Inferior parietal cortex (tissue), 1 donor: Measurements from ENCODE around the gene HDAC9.

Experiments used
- DNase-seq: peaks from one replicate; pipeline ENCODE4 v3.0.0-alpha.2; 2016; ENCODE audit errors: extremely low spot score

Gene HDAC9

DNA sequence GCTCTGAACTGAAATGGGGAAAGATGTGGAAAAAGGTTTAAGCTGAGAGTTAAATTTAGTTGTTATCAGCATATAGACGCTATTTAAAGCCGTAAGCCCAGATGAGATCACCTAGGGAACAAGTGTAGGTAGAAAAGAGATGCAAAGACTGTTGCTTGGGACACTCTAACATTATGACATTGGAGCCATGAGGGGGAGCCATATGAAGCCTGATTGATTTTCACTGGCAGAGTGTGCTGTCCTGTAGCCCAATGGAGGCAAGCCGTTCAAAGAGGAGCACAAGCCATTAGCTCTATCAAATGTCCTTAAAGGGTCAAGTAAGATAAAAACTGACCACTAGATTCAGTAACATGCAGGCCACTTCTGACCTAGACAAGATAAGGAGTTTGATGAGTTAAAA, 398.6 kb downstream of the HDAC9 start:
- no peak for DNase-seq

DNA sequence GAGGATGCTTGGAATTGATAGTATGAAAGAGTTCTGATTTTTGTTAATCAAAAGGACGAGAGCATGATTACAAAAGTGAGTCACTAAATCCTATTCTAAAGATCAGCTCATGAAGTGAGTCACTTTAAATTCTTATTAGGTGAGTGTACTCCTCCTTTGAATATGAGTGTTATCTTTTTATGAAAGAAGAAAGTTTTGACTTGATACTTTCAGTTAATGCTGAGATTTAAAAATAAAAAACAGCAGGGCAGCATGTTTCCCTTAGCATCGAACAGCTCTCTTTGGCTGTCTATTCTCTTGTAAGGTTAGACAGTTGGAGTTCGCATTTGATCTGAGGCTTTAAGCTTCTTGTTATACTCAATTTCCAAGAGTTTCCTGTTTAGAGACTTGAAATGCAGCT, 399.9 kb downstream of the HDAC9 start:
- DNase-seq, result no peak

DNA sequence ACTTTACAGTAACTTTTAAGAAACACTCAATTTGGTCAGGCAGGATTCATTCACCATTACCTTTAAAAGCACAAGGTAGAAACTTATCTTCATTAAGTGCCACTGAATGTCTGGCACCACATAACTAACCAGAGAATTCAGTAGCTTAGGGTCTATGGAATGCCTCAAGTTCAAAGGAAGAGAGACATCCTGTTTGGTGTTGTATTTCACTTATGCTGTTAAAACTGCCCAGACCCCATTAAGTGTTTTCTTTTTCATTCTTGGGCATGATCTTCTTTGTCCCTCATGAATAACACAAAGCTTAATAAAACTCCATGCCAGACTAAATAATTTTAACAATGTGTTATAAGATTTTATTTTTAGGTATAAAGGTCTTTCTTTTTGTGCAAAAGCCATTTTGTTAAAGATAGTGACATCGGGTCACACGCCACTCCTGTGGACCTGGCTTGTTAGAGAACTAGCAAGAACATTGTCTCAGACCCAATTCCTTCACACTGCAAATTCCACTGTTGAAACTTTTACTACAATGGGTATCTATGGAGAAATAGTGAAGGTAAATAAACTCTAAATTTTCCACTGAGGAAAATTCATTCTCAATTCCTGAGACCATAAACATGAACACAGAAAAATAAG, 400.9 kb downstream of the HDAC9 start:
- DNase-seq, result no peak

DNA sequence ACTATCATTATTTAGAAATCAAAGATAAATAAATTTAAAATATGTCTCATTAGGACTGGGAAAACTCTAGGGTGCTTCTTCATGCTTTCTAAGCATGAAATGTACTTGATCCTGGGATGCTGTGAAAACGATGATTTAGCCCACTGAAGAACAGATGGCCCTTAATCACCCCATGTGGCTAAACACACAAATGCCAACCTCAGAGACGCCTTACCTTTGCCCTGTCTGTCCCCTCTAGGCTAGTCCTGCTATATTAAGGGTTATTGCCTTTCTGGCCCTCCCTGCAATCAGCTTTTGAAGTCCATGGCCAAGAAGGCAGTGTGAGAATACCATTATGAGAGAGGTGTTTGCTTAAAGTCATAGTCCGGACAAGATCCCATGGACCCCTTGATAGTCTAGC, 404.7 kb downstream of the HDAC9 start:
- no peak for DNase-seq

DNA sequence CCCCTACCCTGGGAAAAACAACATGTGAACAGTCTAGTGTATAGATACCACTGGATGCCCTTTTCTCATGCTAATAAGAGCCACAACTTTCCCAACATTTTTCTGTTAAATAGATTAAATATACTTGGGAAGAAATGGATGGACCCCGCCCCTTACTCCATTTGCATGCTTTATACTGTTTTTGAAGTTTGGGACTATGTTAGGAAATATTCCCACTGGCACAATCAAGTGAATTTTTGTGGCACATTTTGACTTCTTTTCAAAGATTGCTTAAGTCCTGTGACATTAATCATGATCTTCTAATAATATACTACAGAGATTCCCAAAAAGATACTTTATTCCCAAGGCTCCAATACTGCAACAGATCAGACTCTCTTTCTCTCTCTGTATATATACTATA, 405.3 kb downstream of the HDAC9 start:
- no peak for DNase-seq

DNA sequence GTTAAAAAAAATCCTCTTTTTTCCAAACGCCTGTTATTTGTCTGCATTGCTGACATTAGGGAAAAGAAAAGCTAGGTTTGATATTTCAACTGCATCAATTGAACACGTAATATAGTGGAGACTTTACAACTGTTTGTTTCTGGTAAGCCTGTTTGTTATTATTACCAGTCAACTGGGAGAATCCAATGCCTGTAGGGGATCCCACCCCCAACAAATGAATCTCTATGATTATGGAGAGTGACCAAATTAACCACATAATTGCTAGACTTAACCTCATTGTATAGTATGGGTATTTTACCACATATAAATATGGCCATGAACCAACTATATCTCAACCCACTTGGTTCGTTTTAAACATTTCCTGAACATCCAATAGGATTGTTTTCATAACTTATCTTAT, 405.8 kb downstream of the HDAC9 start:
- no peak for DNase-seq

DNA sequence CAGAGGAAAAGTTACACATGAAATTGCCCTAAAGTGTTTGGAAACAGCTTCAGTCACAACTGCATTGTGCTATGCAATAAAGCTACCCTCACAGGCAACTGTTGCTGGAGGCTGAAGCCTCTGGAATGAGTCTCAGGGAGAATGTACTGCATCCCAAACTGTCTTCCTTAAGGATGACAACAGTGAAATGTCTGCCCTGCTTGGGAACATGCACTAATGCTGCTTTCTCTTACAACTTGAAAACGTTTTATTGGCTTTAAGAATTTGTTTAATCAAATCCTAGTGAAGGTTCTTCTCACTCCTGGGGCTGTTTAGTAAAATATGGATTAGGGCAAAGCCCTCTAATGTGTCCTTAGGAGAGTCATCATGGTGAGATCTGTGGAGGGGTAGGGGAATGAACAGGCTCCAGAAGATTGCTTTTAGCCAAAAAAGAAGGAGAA, 406.5 kb downstream of the HDAC9 start:
- DNase-seq, result no peak

DNA sequence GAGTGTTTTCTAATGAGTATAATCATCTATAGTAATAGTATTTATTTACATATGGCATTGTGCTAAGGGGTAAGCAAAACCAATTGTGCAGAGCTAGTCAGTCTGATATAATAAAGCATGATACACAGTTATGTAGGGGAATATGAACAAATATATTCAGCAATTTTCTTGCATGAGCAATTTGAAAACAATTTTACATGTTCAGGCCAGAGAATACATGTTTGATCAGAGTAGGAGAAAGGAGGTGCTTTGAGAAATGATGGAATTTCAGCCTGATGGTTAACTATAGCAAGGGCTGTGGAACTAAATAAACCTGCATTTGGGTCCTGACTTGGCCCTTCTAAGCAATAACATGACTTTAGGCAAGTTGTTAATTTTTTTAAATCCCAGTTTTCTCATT, 407.3 kb downstream of the HDAC9 start:
- DNase-seq, result no peak

DNA sequence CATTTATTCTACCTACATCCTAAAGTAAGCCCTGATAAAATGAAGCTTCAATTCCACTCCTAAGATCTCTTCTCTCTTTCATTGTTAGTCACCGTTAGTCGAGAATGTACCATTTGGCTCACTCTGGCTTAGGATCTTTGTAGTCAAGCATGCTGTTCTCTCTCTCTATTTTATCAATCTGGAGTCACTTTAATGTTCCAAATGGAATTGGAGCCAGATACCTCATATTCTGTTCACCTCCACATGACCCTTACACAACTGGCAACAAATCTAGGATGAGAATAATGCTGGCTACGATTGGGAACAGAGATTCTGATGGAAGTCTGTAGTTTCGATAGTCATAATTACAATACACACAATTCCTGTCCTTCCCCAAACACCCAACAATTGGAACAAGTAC, 408.1 kb downstream of the HDAC9 start:
- DNase-seq, result no peak

DNA sequence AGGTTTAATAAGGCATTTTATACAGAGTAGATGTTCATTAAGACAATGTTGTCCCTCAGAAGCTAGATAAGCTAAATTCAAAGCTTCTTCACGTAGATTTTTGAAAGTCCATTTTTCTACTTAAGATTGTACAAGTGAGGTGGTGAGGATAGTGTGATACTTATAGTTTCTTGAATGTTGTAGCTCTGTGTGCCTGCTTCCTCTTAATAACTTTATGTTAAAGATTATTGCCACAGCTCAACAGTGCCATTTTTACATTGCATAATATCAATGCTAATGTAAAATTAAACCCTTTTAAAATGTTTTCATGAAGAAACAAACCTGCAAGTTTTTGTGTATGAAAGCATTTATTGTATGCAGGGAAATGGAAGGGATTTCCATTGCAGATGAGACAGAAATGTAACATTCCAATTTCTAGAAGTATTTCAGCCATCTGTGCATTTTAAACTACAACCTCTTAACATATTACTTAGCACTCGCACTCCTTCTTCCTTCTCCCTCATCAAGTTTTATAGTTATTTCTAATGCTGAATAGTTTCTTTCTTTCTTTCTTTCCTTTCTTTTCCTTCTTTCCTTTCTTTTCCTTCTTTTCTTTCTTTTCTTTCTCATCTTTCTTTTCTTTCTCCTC, 409.9 kb downstream of the HDAC9 start:
- no peak for DNase-seq

DNA sequence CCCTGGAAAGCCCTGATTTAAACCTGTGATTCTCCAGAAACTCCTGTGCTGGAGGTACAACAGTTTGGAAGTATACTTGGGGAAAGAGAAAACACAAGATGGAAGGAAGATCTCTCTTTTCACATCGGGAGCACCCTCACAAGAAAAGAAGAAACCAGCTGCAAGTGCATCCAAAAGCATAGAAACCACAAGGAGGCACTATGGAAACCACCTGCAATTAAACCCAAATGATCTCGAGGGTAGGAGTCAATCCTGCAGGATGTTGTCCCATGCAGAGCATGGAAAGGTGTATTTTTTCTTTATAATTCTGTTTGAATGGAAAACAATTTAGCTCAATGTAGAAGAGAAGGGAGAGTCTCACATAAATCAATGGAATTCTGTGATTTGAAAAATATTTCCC, 411.4 kb downstream of the HDAC9 start:
- DNase-seq, result no peak

DNA sequence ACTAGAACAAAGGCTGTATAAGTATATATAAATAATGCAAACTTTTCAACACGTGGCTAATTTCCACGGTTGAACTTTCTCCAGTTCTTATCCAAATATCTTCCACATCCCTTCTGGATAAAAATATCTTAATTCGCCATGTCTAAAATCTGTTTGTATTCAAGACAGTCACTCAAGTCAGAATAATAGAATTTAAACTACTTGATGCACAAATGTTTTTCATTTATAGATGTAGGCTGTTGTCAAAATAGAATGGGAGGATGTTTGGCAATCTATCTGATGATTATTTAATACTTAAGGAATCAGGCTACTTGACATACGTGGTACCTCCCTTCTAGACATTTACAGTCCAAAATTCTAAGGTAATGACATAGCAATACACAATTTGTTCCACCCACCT, 417.6 kb downstream of the HDAC9 start:
- DNase-seq, result no peak

DNA sequence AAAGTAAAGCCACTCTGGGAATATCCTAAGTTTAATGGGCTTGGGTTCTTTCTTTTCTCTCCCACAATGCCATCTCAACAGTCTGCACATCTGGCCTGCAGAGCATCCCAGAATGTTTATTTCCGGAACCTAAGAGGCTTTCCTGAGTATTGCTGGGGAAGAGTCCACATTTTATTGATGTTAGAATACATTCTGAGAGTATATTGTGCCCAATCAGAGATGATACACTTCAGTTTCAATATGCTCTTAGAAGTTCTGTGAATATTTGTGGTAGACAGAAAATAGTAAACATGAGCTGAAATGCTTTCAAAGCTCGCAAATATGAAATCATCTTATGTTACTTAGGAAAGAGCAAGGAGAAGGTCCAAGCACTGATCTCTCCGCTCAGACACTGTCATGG, 421.3 kb downstream of the HDAC9 start:
- DNase-seq, result no peak

DNA sequence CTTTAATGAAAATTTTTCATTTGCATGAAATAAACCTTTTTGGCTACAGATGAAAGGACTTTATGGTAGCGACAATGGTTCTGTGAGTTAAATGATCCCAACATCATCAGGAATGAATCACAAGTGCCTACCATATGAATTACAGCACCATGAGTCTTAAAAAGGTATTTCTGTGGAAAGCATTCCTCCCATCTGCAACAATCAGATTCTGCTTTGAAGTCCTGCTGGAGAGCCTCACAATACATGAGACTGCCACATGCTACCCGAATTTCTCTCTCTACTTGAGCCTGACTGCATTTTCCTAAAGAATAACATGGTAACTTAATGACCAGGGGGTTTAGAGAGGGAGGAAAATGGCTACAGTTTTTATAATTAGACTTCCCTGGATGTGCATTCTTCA, 431.6 kb downstream of the HDAC9 start:
- no peak for DNase-seq

DNA sequence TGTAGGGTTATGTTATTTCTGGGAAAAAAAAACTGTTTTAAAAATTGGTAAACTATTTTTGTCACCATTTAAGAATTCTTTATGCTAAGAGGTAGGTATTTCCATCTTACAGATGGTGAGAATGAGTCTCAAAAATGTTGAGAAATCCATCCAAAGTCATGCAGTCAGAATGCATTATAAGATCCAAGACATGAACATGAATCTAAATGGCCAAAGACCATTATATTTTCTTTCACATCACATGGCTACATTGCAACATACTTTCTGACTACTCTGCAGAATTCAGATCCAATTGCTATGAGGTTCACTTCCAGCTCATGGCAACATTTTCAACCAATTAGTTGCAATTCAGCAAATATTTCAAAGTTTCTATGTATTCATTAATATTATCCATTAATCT, 440.7 kb downstream of the HDAC9 start:
- no peak for DNase-seq

DNA sequence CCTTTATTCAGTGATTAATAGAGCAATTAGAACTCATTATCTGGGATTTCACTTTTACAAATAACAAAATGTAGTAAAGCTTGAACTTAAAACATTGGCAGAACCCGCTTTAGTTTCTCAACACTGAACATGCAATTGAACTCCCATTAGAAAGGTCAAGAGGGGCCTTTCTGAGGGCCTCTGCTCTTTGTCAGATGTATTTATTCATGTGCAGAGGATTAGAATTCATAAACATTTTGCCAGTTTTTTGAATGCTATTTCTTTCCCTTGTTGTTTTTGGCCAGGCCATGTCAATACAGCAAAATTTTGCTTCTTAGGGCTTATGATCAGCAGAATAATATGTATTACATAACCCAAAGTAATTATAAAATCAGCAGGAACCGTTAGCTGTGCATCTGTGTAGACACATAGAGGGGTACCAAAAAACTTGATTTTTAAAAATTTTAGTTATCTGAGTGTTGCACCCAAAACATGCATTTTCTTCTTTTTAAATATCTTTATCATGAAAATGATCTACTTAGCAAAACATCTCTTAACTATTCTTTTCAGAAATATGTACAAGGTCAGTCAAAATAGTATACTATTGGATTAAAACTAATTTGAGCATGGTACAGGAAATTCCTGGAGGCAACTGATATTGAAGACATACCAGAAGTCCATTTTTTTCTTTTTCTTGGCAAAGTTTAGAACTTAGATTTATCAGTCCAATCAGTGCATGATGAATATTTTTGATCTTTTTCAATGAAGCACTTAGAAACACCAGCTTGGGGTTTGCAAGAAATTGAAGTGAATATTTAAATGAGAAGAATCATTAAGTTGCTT, 444.4 kb downstream of the HDAC9 start:
- DNase-seq, result no peak

DNA sequence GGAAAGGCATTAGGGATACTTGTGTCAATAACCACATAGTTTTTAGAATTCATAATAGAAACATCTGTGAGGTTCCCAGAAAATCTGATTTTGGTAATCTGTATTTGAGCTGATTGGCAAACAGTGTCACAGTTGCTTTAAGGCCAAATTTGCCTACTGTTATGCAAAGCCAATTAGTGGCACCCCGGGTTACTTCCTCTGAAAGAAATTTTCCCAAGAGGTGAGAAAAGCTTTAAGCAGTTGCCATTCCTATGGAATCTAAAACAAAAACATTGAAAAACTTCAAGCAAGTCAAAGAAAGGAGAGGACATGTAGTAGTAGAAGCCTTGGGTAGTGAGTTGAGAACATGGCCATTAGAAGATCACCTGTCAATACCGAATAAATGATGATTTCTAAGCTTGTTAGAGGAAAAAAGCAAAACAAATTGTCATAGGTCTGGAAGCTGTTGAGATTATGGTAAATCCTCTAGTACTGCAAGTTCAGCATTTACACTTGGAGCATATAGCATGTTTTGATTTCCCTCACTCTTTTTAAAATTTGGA, 445.1 kb downstream of the HDAC9 start:
- no peak for DNase-seq

DNA sequence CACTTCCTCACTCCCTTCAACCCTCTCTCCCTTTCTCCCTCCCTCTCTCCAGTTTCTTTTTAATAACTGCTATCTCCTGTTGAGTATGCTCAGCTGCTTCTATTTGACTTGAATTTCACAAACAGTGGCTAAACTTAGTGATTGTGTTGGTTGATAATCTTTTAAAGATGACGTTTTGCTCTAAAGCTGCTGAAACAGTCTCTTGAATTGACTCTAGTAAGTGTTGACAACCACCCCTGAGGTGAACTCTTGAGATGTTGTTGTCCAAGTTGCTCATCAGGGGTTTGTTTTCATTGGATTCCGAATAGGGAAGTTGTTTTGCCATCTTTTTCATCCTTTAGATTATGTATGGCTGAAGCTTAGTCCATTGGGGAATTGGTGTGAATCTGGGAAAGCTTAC, 445.7 kb downstream of the HDAC9 start:
- DNase-seq, result no peak

DNA sequence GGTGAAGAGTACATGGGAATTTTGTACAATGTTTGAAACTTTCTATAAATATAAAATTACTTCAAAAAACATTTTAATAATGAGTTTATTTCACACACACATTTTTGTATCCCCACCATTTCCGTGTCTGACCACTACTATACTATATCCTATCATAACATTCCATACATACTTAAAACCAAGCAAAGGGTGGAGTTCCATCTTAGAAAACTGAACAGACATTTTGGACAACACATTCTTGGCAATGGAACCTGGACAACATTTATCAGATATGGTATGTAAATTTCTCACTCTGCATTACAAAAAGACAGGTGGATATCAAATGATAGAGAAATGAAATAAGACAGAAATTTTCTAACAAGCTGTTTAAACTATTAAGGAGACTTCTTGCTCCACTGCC, 453.0 kb downstream of the HDAC9 start:
- no peak for DNase-seq

DNA sequence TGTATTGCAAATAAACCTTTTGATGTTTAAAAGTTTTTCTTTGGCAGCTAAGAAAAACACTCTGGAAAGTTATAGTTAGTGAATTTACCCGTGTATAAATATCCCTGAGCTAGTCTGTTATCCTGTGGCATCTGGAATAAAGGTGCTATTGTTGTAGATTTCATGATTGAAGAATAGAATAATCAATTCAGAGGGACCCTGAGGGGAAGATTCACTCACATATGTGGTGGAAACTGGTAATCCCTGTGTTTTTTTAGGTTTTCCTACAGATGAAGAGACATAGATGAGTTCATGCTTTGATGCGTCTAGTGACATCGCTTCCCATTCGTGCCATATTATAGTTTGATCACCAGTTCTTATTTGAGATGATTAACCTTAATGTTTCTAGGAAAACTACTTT, 457.3 kb downstream of the HDAC9 start:
- DNase-seq, result no peak

DNA sequence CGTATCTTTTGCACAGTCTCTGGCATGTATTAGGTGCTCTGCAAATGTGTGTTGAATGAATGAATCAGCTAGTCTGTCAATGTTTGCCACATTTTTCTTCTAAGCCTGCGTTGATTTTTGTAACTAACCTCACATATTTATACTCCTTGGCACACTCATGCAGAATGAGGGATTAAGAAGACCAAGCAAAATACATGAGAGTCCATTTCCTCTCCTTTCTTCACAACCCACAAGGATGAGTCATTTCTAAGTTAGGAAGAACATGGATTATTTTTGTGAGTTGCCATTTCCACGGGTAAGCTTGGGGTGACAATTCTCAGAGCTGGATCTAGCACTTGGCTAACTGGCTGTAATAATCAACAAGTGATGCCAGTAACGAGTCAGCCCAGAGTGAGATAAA, 463.1 kb downstream of the HDAC9 start:
- DNase-seq, result no peak

DNA sequence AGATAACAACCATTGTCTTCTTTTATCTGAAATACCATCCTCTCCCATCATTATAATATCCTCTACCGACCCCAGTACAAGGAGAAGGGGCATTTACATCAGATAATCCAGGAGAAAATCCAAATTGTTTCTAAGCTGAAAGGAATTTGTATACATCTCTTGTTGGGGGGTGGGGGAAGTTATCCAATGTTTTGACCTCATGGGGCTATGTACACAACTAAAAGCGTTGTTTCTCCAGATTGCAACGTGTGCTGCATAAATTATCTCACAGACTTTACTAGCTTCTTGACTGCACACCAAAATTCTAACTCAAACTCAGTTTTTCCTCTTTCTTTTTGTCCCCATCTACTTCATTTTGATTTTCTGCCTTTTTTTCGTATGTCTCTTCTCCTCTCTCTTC, 465.2 kb downstream of the HDAC9 start:
- DNase-seq, result no peak

DNA sequence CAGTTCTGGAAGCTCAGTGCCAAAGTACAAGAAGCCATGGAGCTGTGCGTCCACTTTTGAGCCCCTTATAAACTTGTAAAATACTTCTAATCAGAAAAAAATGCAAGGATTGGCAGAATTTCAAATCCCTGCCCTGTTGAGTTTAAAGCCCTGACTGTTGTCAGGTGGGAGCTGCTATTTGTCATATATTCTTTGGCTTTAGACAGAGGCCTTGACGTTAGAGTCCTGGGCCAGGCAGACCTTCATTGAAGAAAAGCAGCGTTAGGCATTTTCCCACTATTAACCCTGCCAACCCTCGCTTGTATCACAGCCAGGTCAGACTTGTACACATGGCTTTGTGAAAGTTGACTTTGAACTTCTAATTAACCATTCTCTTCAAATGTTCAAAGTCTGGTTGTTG, 466.5 kb downstream of the HDAC9 start:
- DNase-seq, result no peak
